Measurements from ENCODE around the gene TRPM4.

Gene TRPM4

DNA sequence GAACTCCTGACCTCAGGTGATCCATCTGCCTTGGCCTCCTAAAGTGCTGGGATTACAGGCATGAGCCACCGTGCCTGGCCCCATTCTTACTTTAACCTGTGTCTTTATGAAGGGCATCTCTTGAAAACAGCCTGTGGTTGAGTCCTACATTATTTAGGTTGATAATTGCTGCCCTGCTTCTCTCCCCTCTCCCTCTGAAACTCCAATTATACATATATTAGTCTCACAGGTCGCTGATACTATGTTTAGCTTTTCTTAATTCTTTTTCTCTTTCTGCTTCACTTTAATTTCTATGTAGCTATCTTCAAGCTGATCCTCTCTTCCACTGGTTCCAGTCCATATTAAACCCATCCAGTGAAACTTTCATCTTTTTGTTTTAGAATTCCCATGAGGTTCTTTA, 92.3 kb downstream of the TRPM4 start:
- ChIA-PET CTCF (interaction anchor here (0.7 to 3.6 kb wide), 5 partner anchors 14 to 885 kb away, joined by 3 to 19 read pairs (median 3); no protein-coding TSS in a partner anchor), POLR2A (no interaction called here)

DNA sequence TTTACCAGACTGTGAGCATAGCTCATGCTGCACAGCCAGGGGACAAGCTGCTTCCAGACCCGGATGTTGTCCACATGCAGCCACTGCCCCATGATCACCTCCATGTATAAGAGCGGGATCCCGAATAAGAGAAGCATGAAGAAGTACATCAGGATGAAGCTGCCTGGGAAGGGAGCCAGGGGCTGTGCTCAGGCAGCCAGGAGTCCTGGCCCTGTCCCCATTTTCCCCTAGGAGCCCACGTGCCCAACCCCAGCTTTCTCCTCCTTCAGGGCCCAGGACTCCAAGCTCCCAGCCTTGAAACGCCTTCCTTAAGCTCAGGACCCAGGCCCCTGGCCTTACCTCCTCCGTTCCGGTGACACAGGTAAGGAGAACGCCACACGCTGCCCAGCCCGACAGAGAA, 98.1 kb downstream of the TRPM4 start:
- TF ChIP-seq ZNF561 (tag by site-specific recombination; IDR thresholded peaks at IDR 0.05; ENCODE audit: borderline replicate concordance) (no peak), ZNF747 (tag by site-specific recombination; IDR thresholded peaks at IDR 0.05) (no peak), ZNF2 (tag by site-specific recombination; IDR thresholded peaks at IDR 0.05) (no peak), ZIC2 (tag by site-specific recombination; IDR thresholded peaks at IDR 0.05) (no peak), YY2 (tag by site-specific recombination; IDR thresholded peaks at IDR 0.05) (no peak), ZNF274 (IDR thresholded peaks at IDR 0.05; ENCODE audit: low read length) (no peak), ZNF274 (tag by site-specific recombination; IDR thresholded peaks at IDR 0.05; ENCODE audit: borderline replicate concordance) (no peak), ZNF664 (tag by site-specific recombination; IDR thresholded peaks at IDR 0.05) (no peak), TRIM28 (IDR thresholded peaks at IDR 0.05; ENCODE audit: borderline replicate concordance, low read length) (no peak), KLF16 (tag by site-specific recombination; IDR thresholded peaks at IDR 0.05) (no peak), KLF9 (tag by site-specific recombination; IDR thresholded peaks at IDR 0.05; ENCODE audit: low read depth) (no peak), ZNF311 (tag by site-specific recombination; IDR thresholded peaks at IDR 0.05; ENCODE audit: borderline replicate concordance) (no peak), ZNF324 (tag by site-specific recombination; IDR thresholded peaks at IDR 0.05) (no peak), ZNF335 (tag by site-specific recombination; conservative IDR thresholded peaks at IDR 0.05) (no peak), ZNF211 (tag by site-specific recombination; IDR thresholded peaks at IDR 0.05; ENCODE audit: low read depth) (no peak), ZNF548 (tag by site-specific recombination; IDR thresholded peaks at IDR 0.05) (no peak)
- TF ChIP-seq, protein P1, sequence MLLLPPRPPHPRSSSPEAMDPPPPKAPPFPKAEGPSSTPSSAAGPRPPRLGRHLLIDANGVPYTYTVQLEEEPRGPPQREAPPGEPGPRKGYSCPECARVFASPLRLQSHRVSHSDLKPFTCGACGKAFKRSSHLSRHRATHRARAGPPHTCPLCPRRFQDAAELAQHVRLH (tag by site-specific recombination; IDR thresholded peaks at IDR 0.05), result no peak
- TF ChIP-seq, protein P2, sequence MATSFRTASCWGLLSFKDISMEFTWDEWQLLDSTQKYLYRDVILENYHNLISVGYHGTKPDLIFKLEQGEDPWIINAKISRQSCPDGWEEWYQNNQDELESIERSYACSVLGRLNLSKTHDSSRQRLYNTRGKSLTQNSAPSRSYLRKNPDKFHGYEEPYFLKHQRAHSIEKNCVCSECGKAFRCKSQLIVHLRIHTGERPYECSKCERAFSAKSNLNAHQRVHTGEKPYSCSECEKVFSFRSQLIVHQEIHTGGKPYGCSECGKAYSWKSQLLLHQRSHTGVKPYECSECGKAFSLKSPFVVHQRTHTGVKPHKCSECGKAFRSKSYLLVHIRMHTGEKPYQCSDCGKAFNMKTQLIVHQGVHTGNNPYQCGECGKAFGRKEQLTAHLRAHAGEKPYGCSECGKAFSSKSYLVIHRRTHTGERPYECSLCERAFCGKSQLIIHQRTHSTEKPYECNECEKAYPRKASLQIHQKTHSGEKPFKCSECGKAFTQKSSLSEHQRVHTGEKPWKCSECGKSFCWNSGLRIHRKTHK (tag by site-specific recombination; IDR thresholded peaks at IDR 0.05), result no peak
- TF ChIP-seq, protein P3, sequence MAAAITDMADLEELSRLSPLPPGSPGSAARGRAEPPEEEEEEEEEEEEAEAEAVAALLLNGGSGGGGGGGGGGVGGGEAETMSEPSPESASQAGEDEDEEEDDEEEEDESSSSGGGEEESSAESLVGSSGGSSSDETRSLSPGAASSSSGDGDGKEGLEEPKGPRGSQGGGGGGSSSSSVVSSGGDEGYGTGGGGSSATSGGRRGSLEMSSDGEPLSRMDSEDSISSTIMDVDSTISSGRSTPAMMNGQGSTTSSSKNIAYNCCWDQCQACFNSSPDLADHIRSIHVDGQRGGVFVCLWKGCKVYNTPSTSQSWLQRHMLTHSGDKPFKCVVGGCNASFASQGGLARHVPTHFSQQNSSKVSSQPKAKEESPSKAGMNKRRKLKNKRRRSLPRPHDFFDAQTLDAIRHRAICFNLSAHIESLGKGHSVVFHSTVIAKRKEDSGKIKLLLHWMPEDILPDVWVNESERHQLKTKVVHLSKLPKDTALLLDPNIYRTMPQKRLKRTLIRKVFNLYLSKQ (tag by site-specific recombination; IDR thresholded peaks at IDR 0.05; ENCODE audit: borderline replicate concordance), result no peak
- TF ChIP-seq, protein P4, sequence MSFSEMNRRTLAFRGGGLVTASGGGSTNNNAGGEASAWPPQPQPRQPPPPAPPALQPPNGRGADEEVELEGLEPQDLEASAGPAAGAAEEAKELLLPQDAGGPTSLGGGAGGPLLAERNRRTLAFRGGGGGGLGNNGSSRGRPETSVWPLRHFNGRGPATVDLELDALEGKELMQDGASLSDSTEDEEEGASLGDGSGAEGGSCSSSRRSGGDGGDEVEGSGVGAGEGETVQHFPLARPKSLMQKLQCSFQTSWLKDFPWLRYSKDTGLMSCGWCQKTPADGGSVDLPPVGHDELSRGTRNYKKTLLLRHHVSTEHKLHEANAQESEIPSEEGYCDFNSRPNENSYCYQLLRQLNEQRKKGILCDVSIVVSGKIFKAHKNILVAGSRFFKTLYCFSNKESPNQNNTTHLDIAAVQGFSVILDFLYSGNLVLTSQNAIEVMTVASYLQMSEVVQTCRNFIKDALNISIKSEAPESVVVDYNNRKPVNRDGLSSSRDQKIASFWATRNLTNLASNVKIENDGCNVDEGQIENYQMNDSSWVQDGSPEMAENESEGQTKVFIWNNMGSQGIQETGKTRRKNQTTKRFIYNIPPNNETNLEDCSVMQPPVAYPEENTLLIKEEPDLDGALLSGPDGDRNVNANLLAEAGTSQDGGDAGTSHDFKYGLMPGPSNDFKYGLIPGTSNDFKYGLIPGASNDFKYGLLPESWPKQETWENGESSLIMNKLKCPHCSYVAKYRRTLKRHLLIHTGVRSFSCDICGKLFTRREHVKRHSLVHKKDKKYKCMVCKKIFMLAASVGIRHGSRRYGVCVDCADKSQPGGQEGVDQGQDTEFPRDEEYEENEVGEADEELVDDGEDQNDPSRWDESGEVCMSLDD (tag by site-specific recombination; IDR thresholded peaks at IDR 0.05), result no peak
- Histone ChIP-seq H3K4me3 (ENCODE audit: low read depth, low read length) (no peak overlapping the region), H3K27ac (ENCODE audit: extremely low read depth, low read depth, low read length) (no peak overlapping the region), H3K9me3 (ENCODE audit: control insufficient read depth, insufficient read depth, low read depth, low read length) (no peaks in the 10 kb centered on the region), H3K4me1 (ENCODE audit: control insufficient read depth, insufficient read depth, low read length) (no peaks in the 10 kb centered on the region), H3K36me3 (ENCODE audit: control insufficient read depth in 2 of 2, insufficient read depth in 1 of 2, low read length in 2 of 2) (no peaks in the 10 kb centered on the region)
- CTCF ChIA-PET, result interaction anchor here (0.7 to 4.3 kb wide), 6 partner anchors 9 to 250 kb away, joined by 3 to 19 read pairs (median 4); no protein-coding TSS in a partner anchor
- POLR2A ChIA-PET, result no interaction called here

More for the DNA sequence above, 92.3 kb downstream of the TRPM4 start:
- Histone ChIP-seq H3K4me1 (ENCODE audit: control insufficient read depth, insufficient read depth, low read length) (no peaks in the 10 kb centered on the region), H3K9me3 (ENCODE audit: control insufficient read depth, insufficient read depth, low read depth, low read length) (no peaks in the 10 kb centered on the region), H3K4me3 (ENCODE audit: low read depth, low read length) (no peak overlapping the region), H3K36me3 (ENCODE audit: control insufficient read depth in 2 of 2, insufficient read depth in 1 of 2, low read length in 2 of 2) (no peaks in the 10 kb centered on the region), H3K27ac (ENCODE audit: extremely low read depth, low read depth, low read length) (no peak overlapping the region)
- no peak for TF ChIP-seq ZNF132 (tag by site-specific recombination; IDR thresholded peaks at IDR 0.05; ENCODE audit: borderline replicate concordance)
- peak; percentile 93 for TF ChIP-seq ZNF133 (tag by site-specific recombination; IDR thresholded peaks at IDR 0.05)

Measured in HEK293 (cell line).